HG02981 (cell line): ENCODE measurements around the gene GSPT1.
"Not testable (repeated sequence)": the region's sequence is repeated elsewhere in the genome, so short reads cannot be mapped to it uniquely, and the experiment has no call there.

ENCODE experiments used
- ATAC-seq: cut with Tn5 transposase; IDR thresholded peaks from one replicate; pipeline ENCODE4 v1.9.1; 2021; ENCODE audit warnings: mild to moderate bottlenecking, moderate library complexity; ENCODE audit not compliant: unreplicated experiment

The GSPT1 gene

DNA sequence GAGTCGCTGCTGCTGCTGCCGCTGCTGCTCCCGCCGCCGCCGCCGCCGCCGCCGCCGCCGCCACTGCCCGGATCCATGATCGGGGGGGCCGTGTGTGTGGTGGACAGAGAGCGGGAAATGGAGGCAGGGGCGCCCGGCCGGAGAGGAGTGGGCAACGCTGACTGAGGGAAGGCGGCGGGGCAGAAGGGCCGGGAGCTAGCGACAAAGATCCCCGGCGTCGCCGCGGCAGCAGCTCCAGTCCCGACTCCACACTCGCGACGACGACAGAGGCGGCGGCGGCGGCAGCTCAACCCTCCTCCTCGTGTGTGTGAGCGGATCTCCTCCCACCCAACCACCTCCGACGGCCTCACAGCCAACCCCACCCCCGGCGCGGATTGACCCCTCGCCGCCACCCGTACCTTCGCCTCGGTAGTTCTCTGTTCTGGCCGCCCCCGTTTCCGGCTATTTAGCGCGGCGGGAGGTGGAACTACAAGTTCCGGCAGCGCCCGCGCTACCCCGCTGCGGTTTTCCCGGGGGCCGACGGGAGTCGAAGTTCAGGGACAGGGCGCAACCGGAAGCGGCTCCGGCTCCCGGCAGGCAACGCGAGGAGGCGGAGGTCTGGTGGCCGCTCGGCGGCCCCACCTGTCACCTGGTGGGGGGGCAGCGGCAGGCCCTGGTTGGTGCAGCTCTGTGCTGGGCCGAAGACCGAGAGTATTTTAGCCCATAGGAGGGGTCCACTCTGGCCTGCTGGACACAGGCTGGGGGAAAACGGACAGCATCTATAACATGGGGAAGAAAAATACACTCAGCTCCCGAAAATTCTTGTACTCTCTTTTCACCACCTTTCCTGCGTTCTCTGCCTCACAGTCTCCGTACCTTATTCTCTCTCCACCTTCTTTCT, at the start of gene GSPT1:
Gene GSPT1 (minus strand): TSS at position 313 of the 880 bp plus-strand sequence. CDS start 236 bp downstream, at position 77.
- peak; percentile 80 for ATAC-seq

DNA sequence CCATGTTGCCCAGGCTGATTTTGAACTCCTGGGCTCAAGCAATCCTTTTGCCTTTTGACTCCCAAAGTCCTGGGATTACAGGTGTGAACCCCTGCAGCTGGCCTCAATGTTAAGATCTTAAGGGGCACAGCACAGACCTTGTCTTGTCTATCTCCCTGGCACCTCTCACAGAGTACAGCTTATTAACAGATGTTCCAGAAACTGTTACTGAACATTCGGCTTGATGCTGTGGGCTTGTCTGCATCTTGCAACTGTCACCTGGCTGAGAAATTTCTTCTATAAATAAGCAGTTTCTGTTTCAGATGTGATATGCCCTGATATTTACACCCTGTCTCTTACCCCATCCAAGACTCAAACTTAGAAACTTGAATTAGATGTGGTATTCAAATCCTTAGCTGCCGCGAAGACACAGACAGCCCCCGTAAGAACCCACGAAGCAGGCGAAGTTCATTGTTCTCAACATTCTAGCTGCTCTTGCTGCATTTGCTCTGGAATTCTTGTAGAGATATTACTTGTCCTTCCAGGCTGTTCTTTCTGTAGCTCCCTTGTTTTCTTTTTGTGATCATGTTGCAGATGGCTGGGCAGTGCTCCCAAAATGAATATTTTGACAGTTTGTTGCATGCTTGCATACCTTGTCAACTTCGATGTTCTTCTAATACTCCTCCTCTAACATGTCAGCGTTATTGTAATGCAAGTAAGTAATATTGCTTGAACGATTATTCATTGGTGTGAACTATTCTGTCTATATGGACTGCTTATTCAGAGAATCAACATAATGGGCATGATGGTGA, 49.2 kb upstream of the GSPT1 start, which contains the start of gene TNFRSF17:
Gene TNFRSF17 (plus strand): TSS at position 450 of the 791 bp plus-strand sequence. CDS start 115 bp downstream, at position 565.
- ATAC-seq: peak; percentile 79

DNA sequence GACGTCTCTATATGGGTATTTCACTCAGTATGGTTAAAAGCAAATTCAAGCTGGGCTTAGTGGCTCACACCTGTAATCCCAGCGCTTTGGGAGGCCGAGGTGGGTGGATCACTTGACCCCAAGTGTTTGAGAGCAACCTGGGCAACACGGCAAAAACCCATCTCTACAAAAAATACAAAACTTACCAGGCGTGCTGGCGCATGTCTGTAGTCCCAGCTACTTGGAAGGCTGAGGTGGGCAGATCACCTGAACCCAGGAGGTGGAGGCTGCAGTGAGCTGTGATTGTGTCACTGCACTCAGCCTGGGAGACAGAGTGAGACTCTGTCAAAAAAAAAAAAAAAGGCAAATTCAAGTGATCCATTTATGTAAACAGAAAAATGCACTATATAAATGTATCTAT, 48.0 kb upstream of the GSPT1 start:
- no peak for ATAC-seq

DNA sequence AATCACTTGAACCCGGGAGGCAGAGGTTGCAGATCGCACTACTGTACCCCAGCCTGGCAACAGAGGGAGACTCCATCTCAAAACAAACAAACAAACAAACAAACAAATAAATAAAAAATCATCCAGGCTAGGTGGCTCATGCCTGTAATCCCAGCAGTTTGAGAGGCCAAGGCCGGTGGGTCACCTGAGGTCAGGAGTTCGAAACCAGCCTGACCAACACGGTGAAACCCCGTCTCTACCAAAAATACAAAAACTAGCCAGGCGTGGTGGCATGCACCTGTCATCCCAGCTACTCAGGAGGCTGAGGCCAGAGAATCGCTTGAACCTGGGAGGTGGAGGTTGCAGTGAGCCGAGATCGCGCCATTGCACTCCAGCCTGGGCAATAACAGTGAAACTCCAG, 47.2 kb upstream of the GSPT1 start:
- ATAC-seq: not testable (repeated sequence)

DNA sequence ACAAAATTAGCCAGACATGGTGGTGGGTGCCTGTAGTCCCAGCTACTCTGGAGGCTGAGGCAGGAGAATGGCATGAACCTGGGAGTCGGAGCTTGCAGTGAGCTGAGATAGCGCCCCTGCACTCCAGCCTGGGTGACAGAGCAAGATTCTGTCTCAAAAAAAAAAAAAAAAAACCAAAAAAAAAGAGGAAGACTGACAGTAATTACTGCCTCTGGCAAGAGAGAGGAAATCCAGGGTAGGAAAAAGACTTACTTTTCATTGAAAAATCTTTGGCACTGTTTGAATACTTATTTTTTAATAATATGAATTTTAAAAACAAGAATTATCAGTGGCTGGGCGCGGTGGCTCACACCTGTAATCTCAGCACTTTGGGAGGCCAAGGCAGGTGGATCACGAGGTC, 46.7 kb upstream of the GSPT1 start:
- not testable (repeated sequence) for ATAC-seq

DNA sequence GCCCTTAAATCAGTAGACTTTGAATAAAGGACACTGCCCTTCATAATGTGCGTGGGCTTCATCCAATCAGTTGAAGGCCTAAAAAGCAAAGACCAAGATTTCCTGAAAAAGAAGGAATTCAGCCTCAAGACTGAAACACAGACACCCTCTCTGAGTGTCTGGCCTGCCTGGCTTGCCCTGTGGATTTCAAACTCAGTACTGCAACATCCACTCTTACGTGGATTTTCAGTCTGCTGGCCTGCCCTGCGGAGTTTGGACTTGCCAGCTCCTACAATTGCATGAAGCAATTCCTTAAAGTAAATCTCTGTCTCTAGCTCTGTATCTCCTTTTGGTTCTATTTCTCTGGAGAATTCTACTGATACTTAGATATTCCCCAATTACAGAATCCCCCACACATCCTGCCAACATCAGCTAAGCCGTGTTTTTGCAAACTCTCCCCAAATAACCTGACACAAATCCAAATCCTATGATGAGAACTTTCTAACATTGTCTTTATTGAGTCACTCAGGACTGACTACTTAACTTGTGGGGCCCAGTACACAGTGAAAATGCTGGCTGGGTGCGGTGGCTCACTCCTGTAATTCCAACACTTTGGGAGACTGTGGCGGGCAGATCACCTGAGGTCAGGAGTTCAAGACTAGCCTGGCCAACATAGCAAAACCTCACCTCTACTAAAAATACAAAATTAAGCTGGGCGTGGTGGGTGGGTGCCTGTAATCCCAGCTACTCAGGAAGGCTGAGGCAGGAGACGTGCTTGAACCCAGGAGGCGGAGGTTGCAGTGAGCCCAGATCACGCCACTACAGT, 42.0 kb upstream of the GSPT1 start:
- ATAC-seq: no peak

DNA sequence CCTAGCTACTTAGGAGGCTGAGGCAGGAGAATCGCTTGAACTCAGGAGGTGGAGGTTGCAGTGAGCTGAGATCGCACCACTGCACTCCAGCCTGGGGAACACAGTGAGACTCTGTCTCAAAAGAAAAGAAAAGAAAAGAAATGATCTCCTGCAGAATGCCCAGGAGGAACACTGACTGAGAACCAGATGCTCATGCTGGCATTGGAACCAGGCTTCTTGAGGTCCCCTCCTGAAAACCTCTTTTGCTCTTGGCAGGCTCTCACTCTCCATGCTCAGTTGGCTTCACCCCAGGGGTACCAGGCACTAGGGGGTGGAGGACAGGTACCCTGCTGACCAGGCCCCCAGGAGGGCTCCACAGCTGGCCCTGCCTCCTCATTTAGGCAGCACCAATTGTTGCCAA, 40.8 kb upstream of the GSPT1 start:
- no peak for ATAC-seq

DNA sequence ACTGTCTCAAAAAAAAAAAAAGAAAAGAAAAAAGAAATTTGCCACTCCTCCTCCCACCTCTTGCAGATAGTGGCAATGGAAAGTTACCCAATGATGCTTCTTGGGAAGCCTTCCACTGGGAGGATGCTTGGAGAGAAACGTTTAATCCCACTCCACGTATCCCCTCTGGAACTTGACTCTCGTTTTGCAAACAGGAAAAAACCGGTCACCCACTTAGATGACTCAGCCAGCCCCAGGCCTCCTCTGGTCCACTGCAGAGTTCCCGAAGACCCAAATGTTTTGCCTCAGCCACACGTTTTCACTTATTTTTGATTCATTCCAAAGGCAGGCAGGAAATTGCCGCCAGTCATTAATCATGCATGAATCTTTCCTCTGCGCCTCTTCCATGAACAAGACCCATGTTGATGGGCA, 40.0 kb upstream of the GSPT1 start:
- ATAC-seq: no peak

DNA sequence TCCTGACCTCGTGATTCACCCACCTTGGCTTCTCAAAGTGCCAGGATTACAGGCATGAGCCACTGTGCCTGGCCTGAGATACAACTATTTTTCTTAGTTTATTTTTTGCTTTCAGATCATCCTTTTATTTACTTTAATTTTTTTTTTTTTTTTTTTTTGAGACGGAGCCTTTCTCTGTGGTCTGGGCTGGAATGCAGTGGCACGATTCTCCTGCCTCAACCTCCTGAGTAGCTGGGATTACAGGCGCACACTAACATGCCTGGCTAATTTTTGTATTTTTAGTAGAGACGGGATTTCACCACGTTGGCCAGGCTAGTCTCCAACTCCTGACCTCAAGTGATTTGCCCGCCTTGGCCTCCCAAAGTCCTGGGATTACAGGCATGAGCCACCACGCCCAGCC, 37.8 kb upstream of the GSPT1 start:
- not testable (repeated sequence) for ATAC-seq

DNA sequence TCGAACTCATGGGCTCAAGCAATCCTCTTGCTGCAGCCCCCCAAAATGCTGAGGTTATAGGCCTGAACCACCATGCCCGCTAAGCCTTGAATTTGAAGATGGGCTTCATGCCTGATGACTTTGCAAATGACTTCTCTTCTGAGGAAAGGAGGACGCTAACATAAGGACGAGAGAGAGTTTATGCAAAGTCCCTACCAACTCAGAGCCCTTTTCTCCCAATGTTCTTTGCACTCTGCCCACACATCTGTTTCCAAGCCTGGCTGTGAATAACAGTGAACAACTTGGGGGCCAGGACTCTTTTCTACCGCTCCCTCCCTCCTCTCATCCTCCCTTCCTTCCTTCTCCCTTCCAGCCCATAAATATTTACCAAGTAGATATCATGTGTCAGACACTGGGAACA, 34.6 kb upstream of the GSPT1 start:
- ATAC-seq: no peak

DNA sequence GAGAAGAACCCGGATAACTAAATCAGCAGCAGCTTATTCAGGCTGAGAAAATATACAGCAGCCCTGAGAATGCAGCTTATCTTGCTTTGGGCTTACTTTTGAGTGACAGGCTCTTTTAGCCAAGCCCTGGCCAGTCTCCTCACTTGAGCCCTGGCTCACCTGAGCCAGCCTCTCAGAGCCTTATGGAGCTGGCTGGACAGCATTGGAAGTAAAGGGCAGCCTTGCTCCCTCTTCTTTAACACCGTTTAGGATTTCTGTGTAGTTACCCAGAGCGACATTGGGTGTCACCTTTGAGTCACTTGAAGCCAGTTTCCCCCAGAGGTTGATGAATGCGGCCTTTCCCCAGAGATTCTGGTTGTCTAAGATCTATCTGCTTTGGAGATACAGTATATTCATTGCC, 33.8 kb upstream of the GSPT1 start:
- peak; percentile 61 for ATAC-seq

DNA sequence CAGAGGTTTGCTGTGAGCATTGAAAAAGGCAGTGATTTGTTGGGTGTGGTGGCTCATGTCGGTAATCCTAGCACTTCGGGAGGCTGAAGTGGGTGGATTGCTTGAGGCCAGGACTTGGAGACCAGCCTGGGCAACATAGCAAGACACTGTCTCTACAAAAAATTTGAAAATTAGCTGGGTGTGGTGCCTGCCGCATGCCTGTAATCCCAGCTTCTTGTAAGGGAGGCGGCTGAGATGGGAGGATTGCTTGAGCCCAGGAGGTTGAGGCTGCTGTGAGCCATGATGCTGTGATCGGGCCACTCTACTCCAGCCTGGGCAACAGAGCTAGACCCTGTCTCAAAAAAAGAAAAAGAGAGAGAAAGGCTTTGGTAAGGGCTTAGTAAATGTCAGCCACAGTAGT, 33.1 kb upstream of the GSPT1 start:
- ATAC-seq: no peak

DNA sequence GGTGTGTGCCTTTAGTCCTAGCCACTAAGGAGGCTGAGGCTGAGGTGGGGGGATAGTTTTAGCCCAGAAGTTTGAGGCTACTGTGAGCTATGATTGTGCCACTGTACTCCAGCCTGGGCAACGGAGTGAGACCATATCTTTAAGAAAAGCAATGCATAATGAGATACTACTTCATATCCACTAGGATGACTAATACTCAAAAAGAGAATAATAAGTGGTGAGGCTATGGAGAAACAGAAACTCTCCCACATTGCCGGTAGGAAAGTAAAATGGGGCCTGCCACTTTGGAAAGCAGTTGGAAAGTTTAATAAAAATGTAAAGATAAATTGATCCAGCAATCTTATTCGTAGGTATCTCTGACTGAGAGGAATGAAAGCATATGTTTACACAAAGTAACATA, 30.7 kb upstream of the GSPT1 start:
- no peak for ATAC-seq

DNA sequence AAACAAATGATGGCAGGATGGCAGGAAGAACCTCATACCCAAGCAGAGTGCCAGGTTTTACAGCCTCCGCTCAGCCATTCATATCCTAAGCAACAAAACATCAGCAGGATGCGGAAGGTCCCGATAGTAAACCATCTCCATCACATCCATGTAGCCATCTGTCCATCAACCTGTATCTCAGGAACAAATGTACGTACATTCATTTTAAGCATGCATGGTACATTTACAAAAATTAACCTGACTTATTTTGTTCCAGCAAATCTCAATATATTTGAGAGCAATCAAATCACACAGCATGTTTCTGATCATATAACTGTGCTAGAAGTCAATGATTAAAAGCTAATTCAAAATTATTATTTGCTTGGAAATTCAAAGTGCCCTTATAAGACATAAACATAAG, 26.2 kb upstream of the GSPT1 start, which contains the start of gene NPIPB2:
Gene NPIPB2 (minus strand): TSS at position 101 of the 400 bp plus-strand sequence. CDS start 0 bp downstream, at position 101.
- not testable (repeated sequence) for ATAC-seq

DNA sequence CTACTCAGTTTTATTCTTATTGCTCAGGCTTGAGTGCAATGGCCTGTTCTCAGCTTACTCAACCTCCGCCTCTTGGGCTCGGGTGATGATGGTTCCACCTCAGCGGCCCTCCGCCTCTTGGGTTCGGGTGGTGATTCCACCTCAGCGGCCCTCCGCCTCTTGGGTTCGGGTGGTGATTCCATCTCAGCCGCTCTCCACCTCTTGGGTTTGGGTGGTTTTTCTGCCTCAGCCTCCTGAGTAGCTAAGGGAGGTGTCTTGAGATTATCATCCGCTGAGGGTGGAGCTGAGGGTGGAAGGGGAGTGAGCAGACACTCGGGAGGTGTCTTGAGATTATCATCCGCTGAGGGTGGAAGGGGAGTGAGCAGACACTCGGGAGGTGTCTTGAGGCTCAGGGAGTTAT, 11.6 kb upstream of the GSPT1 start:
- not testable (repeated sequence) for ATAC-seq

DNA sequence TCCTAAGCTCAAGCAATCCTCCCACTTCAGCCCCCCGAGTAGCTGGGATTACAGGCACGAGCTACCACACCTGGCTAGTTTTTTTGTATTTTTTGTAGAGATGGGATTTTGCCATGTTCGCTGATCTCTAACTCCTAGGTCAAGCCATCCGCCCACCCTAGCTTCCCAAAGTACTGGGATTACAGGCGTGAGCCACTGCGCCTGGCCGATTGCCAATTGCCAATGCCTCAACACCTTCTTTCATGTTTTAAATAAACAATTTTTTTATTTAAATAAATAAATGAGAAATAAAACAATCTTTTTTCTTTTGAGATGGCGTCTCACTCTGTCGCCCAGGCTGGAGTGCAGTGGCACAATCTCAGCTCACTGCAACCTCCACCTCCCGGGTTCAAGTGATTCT, 8.3 kb upstream of the GSPT1 start:
- ATAC-seq: not testable (repeated sequence)

DNA sequence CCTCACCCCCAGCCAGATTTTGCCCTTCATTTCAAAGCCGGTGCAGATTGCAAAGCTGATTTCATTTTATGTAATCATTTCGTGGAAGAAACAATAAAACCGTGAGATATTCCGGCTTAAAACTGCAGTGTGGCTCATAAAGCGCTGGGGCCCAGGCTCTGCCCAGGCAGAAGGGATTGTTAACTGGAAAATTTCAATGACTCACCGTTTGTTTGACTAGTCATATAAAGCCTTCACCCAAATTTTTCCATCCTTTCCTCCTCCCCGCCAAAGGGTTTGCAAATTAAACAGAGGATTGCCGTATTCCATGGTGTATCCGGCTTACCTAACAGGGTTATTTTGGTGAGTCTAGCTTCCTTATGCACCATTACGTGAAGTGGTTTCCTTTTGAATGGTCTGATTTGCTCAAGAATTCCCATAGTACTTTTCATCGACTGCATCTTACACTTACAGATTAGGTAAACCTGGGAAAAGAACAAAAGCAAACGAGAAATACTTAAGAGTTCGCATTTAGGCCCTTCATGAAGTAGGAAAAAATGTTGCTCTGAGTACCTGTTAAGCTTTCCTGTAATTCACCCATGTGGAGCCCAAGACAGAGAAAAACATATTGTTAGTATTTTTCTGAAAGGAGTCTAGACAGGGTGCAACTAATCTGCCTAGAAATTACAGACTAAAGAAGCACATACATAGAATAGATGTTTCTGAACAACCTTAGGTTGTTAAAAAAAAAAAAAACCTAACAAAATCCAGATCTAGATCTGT, 949 bp upstream of the GSPT1 start:
- ATAC-seq: no peak

DNA sequence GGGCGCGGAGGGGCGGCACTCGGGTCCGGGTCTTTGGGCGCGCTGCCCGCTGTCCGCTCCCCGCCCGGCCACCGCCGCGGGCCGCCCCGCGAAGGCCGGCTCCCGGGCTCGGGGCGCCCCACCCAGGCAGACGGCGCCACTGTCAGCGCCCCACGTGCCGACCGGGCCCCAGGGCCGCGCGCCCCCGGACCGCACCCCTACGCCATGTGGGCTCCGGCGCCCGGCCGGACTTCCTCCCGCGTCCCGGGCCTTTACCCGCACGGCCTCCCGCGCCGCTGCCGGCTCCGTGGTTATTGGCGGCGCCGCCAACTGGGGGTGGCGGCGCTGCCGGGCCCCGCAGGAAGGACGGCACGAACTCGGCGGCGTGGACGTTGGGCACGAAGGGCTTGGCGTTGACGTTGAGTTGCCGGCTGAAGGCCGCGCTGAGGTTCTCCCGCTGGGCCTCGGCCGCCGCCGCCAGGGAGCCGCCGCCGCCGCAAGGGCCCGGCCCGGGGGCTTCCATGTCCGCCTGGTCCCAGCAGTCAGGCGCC, 577 bp downstream of the GSPT1 start:
- peak; percentile 30 for ATAC-seq

DNA sequence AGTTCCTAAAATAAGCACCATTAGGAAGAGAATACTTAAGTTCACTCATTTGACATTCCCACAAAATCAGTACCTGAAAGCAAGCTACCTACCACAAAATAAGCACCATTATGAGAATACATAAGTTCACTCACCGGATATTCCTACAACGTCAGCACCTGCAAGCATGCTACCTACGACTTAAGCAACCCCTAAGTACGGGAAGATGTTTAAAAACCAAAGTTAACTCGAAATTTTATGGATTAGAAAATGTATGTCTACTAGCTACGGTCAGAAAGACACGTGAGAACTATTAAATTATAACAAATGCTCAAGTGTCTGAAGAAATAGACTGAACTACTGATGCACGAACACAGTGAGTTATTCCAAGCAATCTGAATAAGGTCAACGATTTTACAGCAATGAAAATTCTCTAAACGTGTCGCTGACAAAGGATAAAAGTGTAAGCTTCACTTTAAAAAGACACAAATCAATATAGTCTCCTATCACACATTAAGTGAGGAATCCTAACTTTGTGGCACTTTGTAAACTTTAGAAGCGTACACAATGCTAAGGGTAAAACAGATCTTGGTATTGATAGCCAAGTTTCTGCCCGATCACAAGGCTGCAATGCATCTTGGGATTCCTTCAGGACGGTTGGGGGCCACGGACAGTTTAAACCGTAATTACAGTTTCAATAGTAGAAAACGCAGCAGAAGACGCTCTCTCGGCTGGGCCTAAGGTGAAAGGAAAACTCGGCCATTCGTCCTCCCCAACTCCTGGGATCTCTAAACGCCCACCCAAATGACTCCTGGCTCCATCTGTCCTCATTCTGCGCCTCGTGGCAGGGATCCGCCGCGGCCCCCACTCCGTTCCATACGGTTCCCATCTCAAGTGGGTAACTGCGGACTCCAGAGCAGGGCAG, 1.3 kb downstream of the GSPT1 start:
- ATAC-seq: peak; percentile 1
